ENCODE results near the gene SPAG7.
A peak's percentile ranks its signal among the peaks of the same experiment; 100 is the strongest.

SPAG7 gene

DNA sequence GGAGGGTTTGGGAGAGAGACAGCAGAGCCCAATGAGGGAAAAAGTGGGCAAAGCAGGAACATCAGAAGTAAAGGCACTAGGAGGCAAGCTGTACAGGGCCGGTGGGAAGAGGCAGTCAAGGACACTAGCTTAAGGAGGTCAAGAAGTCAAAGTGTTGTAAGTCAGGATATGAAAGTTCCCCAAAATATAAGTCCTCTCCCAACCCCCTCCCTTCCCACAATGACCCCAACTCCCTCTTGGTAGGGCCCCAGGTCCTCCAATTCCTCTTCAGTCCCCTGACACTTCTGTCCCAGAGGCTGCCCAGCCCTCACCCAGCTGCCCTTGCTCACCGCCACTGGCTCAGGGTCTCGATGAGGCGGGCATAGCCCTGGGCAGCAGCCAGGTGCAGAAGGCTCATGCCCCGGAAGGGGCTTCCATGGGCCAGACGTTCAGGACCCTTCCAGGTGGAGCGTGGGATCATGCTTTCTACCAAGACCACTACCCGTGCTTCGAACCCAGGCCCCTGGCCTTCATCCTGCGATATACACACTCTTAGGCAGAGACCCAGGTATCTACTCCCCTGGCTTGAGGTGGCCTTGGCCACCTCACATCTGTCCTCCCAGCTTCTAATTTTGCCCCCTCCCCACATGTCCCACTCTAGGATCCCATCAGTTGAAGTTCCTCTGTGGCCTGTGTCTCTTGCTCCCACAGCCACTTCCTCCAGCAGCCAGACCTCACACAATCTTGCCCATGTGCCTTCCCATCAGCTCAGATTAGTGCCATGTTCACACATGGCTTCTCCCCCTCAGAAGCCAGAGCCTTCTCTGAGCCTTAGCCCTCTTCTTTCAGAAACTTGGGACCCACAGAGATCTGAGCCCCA lies 5.9 kb upstream of the SPAG7 start:
- no peak for DNase-seq

DNA sequence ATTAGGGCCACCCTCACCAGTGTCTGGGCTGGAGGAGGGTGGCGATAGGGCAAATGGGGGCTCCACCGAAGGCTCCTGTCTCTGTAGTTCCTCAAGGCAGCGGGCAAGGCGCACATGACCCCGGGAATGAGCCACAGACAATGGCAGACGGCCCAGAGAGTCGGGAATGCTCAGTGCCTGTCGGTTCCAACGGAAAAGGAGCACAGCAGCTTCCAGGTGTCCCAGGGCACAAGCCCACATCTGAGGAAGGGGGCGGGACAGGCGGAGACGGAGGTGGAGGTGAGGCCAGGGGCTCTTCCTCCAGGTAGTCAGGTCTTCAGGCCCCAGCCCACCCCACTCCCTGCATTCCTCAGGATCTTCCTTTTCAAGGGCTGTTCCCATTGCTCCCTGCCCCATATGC lies 5.1 kb upstream of the SPAG7 start:
- DNase-seq: no peak

DNA sequence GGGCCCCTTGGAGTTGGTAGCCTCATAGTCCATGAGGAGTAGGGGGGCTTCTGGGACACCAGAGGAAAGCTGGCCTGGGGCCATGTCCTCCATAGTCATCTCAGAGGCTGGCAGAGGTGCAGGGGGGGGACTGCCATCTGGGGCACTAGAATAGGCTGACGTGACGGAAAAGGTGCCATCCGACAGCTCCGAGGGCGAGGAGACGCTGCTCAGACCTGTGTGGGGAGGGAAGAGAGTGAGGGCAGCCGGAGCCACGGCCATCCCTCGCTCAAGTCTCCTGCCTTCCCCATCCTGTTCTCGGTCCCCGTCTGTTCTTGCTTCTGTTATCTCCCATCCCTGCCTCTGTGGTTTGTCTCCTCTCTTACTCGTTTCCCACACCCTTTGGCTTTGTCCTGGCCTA lies 4.7 kb upstream of the SPAG7 start:
- DNase-seq: no peak

DNA sequence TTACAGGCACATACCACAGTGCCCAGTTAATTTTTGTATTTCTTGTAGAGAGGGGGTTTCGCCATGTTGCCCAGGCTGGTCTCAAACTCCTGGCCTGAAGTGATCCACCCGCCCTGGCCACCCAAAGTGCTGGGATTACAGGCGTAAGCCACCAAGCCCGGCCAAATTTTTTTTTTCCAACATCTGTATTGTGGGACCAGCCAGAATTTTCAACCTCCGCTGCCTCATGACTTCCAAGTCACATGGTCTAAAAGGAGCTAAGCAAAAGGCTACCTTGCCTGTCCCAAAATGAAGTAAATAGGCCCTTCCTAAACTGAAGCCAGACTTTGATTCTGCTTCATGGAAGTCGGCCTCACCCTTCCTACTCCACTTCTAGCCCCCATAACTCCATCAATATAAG lies 4.2 kb upstream of the SPAG7 start:
- DNase-seq: no peak

DNA sequence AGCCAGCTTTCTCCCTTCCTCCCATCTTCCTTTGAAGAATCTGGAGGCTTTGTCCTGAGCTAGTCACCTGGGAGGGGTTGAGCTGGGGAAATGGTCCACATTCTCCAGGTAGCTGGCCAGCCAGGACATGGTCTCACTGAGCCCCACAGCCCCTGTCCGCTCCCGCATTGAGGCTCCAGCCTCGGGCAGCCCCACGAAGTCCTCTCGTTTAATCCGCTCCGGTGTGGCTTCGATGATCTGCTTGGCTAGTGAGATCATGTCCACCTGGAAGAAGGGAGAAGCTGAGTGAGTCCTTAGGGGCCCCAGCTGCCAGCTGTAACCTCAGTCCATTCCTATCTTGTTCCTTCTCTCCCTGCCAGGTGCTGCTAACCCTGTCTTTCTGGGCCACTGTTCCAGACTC lies 2.7 kb upstream of the SPAG7 start:
- no peak for DNase-seq

DNA sequence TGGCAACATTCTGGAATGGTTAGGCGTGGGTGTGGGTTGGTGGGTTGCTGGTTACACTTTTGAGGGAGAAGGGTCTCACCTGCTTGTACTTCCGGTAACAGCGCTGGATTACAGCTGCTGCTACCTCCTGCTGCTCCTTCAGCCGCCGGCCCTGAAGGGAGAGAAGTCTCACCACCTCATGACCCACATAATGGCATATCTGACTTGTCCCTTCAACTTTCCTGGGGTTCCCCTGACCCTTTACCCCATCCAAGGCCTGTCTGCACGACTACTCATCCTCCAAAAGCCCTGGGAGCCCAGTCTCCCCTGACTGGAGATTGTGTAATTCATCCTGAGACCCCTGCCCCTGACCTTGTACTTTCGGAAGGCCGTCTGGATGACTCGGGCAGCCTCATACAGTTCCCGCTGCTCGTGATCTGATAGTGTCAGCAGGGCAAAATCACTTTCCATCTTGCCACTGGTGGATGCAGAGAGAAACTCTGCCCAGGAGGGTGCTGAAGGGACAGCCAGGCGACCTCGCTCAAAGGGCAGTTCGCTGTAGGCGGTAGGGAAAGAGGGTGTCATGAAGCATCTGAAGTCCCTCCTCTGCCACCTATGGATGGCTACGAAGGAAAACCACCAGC lies 2.0 kb upstream of the SPAG7 start:
- DNase-seq: no peak

DNA sequence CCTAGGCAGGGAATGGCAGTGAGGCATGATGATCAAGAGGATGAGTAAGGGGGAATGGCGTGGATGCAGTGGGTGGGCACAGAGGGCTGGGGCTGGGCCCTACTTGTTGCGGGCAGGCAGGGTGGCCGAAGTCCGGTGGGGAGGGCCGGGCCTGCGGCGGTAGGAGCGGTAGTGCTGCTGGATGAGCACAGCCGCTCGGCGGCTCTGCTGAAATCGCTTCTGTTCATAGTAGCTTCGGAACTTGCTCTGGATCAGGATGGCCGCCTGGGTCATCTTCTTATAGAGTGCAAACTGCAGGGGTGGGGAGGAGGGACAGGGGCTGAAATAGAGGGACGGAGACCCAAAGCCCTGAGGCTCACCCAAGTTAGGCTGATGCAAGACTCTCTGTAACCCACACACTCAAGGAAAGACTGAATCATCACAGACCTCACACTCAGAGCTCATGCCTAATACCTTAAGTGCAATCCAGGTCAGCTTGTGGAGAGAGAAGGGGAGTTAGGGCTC lies 1.5 kb upstream of the SPAG7 start:
- peak; percentile 47 for DNase-seq

DNA sequence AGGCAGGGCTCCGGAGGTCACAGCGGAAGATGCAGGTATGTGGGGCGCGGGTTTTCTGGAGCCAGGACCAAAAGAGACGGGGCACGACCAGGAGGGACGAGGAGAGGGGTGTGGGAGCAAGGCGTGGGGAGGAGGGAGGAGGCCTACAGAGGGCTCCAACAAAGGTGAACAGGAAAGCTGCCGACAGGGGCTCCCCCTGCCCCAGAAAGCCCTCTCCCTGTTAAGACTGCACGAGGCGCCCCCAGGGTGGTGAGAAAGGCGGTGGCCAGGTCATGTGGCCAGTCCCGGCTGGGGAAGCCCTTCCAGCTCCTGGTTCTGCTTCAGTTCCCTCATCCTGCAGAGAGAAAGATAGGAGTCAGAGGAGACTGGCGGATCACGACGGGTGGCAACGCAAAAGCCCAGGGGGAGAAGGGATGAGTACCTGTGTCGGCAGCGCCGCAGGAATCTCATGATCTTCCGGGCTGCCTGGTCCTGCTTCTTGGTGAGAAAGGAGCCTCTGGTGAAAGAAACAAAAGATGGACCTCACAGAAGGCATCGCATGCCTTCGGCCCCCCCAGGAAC lies 949 bp upstream of the SPAG7 start:
- DNase-seq: peak; percentile 45

DNA sequence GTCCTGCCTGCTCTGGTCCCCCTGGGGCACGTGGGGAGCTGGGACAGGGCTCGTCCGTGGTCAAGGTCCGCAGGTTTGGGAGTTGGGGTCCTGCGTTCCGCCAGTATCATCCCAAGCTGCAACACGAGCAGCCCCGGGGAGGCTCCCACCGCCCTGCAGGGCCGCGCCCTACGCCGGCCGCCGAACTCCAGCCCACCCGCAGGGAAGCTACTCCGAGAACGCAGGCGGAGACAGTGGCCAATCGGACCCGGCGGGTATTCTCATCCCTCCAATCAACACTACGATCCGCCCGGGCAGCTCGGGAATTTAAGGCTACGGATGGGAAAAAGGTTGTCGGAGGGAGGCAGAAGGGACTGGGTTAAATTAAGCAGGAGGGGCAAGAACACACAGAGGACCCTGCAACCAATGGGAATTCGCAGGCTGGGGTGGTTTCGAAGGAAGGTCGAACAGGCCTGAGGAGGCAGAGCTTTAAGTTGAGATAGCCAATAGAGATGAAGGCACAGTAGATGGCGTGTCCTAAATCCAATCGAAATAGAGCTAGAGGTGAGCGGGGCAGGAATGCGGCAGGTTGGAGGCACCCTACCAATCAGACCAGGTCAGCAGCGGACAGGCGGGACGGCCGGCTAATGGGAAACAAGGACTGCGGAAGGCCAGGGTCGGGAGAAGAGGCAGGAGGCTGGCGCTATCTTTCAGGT lies 626 bp downstream of the SPAG7 start:
- DNase-seq: peak; percentile 84

DNA sequence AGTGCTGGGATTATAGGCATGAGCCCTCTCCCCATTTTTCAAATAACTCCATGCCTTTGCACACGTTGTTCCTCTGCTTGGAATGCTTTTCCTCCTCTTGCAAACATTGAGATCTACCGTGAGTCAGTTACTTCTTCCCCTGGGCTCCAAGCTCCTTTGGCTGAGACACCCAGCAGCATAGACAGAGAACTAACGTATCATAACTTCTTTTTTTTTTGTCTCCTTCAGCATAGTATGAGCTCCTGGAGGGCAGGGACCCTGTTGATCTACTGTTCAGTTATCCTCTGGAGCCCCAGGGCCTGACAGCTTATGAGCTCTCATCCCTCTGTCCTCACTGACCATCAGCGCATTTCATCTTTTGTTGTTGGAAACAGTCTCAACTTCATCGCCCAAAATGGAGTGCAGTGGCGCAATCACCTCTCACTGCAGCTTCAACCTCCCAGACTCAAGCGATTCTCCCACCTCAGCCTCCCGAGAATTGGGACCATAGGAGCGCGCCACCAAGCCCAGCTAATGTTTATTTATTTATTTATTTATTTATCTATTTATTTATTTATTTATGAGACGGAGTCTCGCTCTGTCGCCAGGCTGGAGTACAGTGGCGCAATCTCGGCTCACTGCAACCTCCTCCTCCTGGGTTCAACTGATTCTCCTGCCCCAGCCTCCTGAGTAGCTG lies 2.2 kb downstream of the SPAG7 start:
- no peak for DNase-seq

DNA sequence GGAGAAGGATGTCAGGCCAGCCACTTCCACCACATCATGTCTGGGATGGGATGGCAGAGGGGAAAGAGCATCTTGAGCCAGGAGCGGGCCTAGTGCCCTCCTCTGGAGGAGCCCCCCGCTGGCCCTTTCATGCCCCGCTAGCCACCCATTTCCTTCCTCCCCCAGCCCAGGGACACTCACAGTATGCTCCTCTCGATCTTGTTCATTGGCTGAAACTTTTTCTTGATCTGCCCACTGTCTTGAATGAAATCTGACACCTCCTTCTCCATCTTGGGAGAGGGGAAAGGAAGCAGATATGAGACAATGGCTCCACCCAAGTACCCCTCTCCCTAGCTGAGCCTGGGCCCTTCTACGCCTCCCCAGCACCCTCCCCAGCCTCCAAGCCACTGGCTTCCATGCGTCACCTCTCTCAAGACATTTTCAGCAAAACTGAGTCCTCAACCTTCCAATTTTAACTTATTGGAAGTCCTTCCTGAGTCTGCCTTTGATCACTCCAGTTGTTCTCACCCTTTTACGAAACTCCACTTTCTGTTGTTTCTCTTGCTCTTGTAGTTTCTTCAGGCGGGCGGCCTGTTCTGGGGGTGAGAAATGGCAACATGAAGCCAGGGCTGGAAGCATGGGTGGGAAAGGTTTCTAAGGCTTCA lies 7.2 kb downstream of the SPAG7 start:
- DNase-seq: no peak

DNA sequence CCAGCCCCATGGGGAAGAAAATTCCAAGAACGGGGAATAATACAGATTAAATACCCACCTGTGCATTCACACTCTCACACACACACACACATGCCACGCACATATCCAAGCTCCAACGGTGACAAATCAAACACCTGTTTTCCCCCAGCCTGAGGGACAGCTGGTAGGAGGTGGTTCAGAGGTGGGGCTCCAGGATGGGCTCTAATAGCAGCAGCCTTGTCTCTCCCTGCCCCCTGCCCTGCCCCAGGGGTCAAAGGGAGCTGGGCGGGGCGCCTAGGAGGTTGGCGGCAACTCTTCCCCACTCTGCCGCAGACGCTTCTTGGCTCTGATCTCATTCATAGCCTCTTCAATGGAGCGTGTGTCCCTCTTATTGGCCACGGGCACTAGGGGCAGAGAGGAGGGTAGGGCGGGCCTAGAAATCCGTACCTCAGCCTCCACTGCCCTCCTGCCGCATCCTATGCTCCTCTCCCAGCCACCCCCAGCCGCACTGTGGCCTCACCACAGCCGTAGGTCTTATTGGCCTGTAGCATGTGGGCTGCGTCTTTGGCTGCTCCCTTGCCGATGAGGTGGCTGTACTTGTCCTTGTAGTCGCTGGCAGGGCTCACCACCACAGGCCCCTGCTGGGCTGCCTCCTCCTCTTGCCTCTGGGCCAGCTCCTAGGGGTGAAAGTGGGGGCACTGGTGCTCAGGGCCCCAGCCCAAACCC lies 8.2 kb downstream of the SPAG7 start:
- no peak for DNase-seq

DNA sequence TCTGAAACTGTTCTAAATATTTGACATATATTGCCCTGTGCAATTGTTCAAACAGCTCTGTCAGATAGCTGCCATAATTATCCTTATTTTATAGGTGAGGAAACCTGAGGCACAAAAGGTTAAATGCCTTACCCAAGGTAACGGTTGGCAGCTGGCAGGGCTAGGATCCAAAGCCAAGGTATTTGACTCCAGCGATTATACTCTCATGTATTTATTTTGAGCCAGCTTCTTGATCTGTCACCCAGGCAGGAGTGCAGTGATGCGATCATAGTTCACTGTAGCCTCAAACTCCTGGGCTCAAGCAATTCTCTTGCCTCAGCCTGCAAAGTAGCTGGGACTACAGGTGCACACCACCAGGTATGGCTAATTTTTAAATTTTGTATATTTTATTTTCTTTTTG lies 9.5 kb downstream of the SPAG7 start:
- DNase-seq: no peak

DNA sequence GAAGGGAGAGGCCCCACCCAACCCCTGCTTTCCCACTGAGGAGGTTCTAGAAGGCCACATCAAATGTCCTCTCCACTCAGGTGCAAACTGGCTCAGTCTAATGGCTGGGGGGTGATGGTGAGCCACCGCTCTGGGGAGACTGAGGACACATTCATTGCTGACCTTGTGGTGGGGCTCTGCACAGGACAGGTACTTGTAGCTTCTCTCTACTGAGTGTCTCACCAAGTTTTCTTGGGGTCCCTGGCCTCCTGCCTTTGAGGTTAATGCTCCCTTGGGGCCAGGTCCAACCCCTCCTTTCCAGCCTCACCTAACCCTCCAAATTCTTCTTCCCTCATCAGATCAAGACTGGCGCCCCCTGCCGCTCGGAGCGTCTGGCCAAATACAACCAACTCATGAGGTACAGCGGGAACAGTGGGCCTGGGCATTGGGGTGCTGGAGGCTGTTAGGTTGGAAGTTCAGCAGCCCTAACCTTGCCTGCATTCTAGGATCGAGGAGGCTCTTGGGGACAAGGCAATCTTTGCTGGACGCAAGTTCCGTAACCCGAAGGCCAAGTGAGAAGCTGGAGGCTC lies 11.0 kb downstream of the SPAG7 start:
- DNase-seq: no peak

DNA sequence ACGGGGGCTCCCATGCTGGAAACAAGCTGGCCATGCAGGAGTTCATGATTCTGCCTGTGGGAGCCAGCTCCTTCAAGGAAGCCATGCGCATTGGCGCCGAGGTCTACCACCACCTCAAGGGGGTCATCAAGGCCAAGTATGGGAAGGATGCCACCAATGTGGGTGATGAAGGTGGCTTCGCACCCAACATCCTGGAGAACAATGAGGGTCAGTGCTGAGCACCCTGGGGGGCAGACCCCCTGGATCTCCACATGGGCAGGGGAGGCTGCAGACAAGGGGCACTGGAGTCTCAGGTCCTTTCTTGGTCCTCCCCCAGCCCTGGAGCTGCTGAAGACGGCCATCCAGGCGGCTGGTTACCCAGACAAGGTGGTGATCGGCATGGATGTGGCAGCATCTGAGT lies 12.5 kb downstream of the SPAG7 start:
- no peak for DNase-seq

DNA sequence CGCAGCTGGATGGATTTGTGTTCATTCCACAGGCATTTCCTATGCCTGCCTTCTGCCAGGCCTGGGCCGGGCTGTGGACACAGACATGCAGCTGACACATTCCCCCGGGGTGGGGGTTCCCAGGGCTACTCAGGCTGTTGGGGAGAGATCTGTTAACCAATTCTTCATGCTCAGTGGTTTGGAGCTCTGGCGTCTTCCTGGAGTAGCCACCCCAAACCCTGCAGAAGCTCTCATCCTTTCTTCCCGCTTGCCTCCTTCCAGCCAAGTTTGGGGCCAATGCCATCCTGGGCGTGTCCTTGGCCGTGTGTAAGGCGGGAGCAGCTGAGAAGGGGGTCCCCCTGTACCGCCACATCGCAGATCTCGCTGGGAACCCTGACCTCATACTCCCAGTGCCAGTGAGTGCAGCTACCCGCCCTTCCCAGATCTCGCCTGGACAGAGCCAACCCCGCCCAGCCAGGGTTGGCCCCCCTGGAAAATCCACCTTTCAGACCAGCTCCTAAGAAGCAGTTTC lies 14.1 kb downstream of the SPAG7 start:
- DNase-seq: no peak

DNA sequence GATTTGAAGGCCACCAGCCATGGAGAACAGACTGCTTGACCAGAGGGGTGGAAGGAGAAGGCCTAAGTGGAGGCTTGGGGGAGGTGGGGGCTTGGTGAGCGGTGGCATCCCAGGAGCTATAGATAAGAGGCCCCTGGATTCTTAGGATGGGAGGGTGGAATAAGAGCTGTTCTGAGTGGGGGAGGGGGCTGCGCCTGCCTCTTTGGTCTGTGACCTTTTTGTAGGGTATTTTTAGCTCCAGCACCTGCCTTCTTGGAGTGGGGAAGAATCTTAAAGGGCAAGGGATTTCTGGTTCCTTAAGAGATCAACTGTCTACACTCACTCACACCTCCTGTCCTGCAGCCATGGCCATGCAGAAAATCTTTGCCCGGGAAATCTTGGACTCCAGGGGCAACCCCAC lies 16.1 kb downstream of the SPAG7 start:
- no peak for DNase-seq

DNA sequence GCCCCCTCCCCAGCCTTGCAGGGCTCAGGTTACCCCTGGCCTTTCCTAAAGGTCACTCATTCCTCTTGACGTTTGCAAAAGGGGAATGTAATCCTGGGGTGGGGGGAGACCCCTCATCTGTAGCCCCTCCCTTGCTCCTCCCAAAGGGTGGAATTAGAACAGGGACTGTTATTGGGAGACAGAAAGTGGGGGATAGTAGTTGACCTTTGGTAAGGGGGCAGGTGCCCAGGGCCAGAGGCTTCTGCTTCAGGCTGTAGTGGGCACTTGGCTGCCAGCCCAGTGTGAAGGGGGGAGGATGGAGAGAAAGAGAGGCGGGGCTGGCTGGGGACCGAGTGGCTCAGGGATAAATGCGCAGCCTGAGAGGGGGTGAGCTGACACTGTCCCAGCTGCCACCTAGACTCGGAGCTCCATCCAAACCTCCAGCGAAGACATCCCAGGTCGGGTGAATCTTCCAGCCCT lies 16.8 kb downstream of the SPAG7 start, which contains the start of gene ENO3:
TSS of gene ENO3 (plus strand) at position 374 of the 459 bp plus-strand sequence. CDS start 711 bp downstream, outside the sequence.
- no peak for DNase-seq

DNA sequence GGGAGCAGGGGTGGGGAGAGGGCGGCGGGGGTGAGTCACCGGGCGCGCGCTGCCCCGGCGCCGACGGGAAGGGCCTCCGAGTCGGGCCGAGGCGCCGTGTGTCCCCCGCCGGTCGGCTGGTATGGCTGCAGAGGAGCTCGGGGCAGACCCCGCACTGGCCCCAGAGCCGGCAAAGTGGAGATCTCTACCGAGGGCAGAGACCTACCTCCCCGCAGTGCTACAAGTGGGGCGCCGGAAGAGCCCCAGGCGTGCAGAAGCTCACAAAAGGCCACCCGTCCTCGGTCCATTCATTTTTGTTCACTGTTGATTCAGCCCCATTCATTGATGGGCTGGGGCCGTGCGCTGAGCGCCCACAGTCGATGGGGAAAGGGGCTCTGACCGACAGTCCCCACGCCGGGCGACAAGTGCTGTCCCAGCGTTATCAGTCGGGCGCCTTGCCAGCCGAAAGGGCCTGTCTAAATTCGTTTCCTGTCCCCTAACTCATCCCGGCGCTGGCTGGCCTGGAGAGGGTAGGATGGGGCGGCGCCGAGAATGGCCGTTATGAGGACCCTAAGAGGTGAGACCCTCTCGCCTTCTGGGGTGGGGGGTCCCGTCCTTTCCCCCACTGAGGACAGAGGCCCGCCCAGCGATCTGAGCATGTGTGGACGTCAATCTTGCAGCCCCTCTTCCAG lies 17.4 kb downstream of the SPAG7 start:
- DNase-seq: no peak
